ENCODE measurements around the gene SLC43A1. TPM values are rescaled to one million over a fixed set of nuclear protein-coding genes. Genes with fewer than 3 reads are reported as not detected.

Gene SLC43A1
- polyA plus RNA-seq, 1 experiment = 14.6 TPM

GRCh38 chr11:57490456-57491248, 24.9 kb downstream of the SLC43A1 start:
- no peak for DNase-seq (ENCODE audit: low read depth, low spot score)
- Histone ChIP-seq H3K9me3 (ENCODE audit: control insufficient read depth, insufficient read depth, low read length) (no peaks in the 10 kb centered on the region), H3K27ac (ENCODE audit: low read depth, low read length) (no peak overlapping the region), H3K27me3 (ENCODE audit: control insufficient read depth, insufficient read depth, low read length) (no peaks in the 10 kb centered on the region), H3K4me3 (ENCODE audit: low read depth, low read length) (no peak overlapping the region)
- no peak for TF ChIP-seq CTCF (IDR thresholded peaks at IDR 0.05; ENCODE audit: low read depth, low read length)
- POLR2A ChIA-PET = no interaction called here
- CTCF ChIA-PET = interaction anchor here (0.5 to 6.3 kb wide), 9 partner anchors 7 to 1033 kb away, joined by 3 to 121 read pairs (median 15); no protein-coding TSS in a partner anchor

DNA sequence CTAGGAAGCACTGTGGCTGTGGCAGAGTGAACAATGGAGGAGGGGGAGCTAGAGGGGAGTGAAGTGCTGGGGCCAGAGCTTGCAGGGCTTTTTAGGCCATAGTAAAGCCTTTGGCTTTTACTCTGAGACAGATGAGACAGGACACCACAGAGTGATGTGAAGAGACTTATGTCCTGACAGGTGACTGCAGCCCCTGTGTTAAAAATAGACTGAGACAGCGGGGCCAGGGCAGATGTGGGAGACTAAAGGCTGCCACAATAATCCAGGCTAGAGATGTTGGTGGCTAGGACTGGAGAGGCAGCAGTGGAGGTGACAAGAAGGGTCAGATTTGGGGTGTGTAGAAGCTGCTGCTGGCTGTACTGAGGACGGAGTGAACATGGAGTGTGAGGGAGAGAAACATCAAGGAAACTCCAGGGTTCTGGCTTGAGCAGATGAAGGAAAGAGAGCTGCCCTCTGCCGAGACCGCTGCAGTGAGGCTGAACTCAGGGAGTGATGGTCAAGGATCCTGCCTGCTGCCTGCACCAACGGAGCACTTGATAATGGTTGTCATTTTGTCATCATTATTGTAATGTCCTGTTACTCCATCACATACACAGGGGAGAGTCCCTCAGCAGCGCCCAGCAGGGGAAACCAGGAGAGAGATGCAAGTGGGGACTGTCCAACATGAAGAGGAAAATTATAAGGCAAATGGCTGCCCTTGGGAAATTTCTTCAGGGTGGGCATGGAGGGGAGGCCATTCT, 27.4 kb downstream of the SLC43A1 start:
- no peaks in the 10 kb centered on the region for H3K27me3 ChIP-seq (ENCODE audit: control insufficient read depth, insufficient read depth, low read length)
- H3K9me3 ChIP-seq (ENCODE audit: control insufficient read depth, insufficient read depth, low read length) = no peaks in the 10 kb centered on the region
- no peak for DNase-seq (ENCODE audit: low read depth, low spot score)
- CTCF ChIA-PET = interaction anchor here (0.6 to 1.8 kb wide), 2 partner anchors 39 to 166 kb away, joined by 4 to 11 read pairs; no protein-coding TSS in a partner anchor
- H3K27ac ChIP-seq (ENCODE audit: low read depth, low read length) = no peak overlapping the region
- POLR2A ChIA-PET = no interaction called here
- no peak overlapping the region for H3K4me3 ChIP-seq (ENCODE audit: low read depth, low read length)
- no peak for TF ChIP-seq CTCF (IDR thresholded peaks at IDR 0.05; ENCODE audit: low read depth, low read length)

GRCh38 chr11:57487021-57487778, 28.3 kb downstream of the SLC43A1 start:
- Histone ChIP-seq H3K27ac (ENCODE audit: low read depth, low read length) (no peak overlapping the region), H3K27me3 (ENCODE audit: control insufficient read depth, insufficient read depth, low read length) (peaks cover 7% of the 10 kb centered on the region), H3K4me3 (ENCODE audit: low read depth, low read length) (no peak overlapping the region), H3K9me3 (ENCODE audit: control insufficient read depth, insufficient read depth, low read length) (no peaks in the 10 kb centered on the region)
- TF ChIP-seq CTCF (IDR thresholded peaks at IDR 0.05; ENCODE audit: low read depth, low read length) = no peak
- DNase-seq (ENCODE audit: low read depth, low spot score) = no peak
- CTCF ChIA-PET = no interaction called here
- POLR2A ChIA-PET = interaction anchor here (0.6 kb wide), 1 partner anchor 174 kb away, joined by 3 read pairs; no protein-coding TSS in a partner anchor

DNA sequence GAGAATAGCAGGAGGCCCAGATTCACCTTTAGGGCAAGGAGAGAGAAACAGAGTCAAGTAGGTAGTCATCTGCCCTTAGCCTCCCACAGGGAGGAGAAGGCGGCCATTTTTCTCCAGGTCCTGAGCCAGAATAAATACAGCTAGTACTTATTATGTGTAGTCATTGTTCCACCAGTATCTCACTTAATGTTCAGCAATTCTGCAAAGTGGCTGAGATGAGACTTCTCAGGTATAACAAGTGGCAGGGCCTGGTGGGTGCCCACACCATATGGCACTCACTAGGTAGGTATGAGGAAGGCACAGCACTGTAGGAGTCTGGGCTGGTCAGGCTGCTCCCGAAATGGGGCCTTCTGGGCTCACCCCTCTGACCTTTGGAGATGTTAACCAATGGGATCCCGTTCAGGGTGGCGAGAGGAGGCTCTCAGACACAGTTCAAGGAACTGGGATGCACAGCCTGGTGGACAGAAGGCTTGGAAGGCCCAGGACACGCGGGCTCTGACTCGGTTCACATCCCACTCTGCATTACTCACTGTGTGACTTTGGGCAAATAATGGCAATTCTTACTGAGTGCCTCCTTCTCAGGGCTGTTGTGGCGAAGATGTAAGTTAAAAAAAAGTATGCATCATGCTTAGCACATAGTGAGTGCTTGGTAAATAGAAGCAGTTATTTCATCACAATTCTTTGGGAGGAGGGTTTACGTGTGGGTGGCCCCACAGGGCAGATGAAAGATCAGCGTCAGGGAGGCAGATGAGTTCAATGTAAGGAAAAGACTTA, 30.1 kb downstream of the SLC43A1 start:
- ChIA-PET CTCF (interaction anchor here (3.6 to 9.9 kb wide), 2 partner anchors 8 to 27 kb away, joined by 61 to 115 read pairs; partner anchors contain the start of gene RTN4RL2), POLR2A (no interaction called here)
- H3K9me3 ChIP-seq (ENCODE audit: control insufficient read depth, insufficient read depth, low read length) = no peaks in the 10 kb centered on the region
- no peak for DNase-seq (ENCODE audit: low read depth, low spot score)
- no peak overlapping the region for H3K27ac ChIP-seq (ENCODE audit: low read depth, low read length)
- H3K4me3 ChIP-seq (ENCODE audit: low read depth, low read length) = no peak overlapping the region
- peaks cover 19% of the 10 kb centered on the region for H3K27me3 ChIP-seq (ENCODE audit: control insufficient read depth, insufficient read depth, low read length)
- no peak for TF ChIP-seq CTCF (IDR thresholded peaks at IDR 0.05; ENCODE audit: low read depth, low read length)

Measured in AG04450 (cell line).